Tibial artery (tissue), 4 donors: ENCODE results near the gene SLC16A9.
A peak's percentile ranks its signal among the peaks of the same experiment; 100 is the strongest.

Experiments
- DNase-seq, 2 donors: peaks; one replicate each; pipeline ENCODE4 v3.0.0-alpha.2; 2019
- H3K27ac ChIP-seq, 2 donors: fragments of 200-600 bp; sonication (generic) in 1 of 2; 1 replicate in 1 of 2; 2 replicates in 1 of 2; pipeline ENCODE4 v1.5.1; 2018 to 2019; ENCODE audit warnings: mild to moderate bottlenecking in 1 of 2
- H3K27me3 ChIP-seq, 2 donors: fragments of 200-600 bp; sonication (generic) in 1 of 2; one replicate each; pipeline versions ENCODE4 v1.5.1 to v1.6.0; 2016 to 2019
- H3K36me3 ChIP-seq, 3 donors: fragments of 200-600 bp; sonication (generic) in 2 of 3; one replicate each; pipeline ENCODE4 v1.5.1; 2016 to 2019; ENCODE audit warnings: mild to moderate bottlenecking in 2 of 3
- H3K4me1 ChIP-seq, 4 donors: fragments of 200-600 bp; sonication (generic) in 2 of 4; 1 replicate in 3 of 4; 2 replicates in 1 of 4; pipeline ENCODE4 v1.5.1; 2016 to 2019
- H3K4me3 ChIP-seq, 2 donors: fragments of 200-600 bp; sonication (generic) in 1 of 2; 1 replicate in 1 of 2; 2 replicates in 1 of 2; pipeline ENCODE4 v1.5.1; 2018 to 2019; ENCODE audit warnings: mild to moderate bottlenecking in 2 of 2
- H3K9me3 ChIP-seq, 3 donors: fragments of 200-600 bp; sonication (generic) in 1 of 3; one replicate each; pipeline ENCODE4 v1.5.1; 2016 to 2019
- intact Hi-C: fragments of 100-400 bp; cut with DNase I; formaldehyde crosslinking; loops from one replicate; pipeline ENCODE4 v1.15.0; 2023; ENCODE audit warnings: low total_unique reads
- TF ChIP-seq, protein P1 (sequence below), 2 experiments: fragments of 200-600 bp in 1 of 2; fragments of 450-650 bp in 1 of 2; IDR thresholded peaks; one replicate each; pipeline ENCODE4 v1.5.1; 2017 to 2019; ENCODE audit warnings: antibody characterized with exemption in 2 of 2, mild to moderate bottlenecking in 1 of 2, moderate library complexity in 1 of 2

Gene SLC16A9

DNA sequence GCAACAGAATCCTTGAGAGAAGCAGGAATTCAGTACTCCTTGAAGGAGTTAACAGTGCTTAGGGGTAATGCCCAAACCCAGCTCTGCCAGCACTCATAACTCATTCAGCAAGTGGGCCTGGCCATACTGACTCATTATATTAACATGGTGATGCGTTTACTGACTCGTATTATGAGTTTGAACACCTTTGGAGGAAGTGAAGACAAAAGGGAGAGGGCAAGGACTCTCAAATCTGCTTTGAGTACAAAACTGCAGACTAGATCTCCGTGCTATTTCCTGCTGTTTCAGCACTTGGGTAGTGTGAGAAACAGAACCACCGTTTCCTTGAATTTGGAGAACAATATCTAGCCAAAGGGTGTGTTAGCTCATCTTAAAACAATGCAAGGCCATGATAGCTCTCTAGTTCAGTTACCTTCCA is 30.8 kb downstream of the SLC16A9 start:
- H3K4me3 ChIP-seq: no peak overlapping the region
- H3K9me3 ChIP-seq: no peaks in the 10 kb centered on the region
- intact Hi-C loops: no loop called here
- H3K27ac ChIP-seq: no peak overlapping the region
- TF ChIP-seq, protein P1, sequence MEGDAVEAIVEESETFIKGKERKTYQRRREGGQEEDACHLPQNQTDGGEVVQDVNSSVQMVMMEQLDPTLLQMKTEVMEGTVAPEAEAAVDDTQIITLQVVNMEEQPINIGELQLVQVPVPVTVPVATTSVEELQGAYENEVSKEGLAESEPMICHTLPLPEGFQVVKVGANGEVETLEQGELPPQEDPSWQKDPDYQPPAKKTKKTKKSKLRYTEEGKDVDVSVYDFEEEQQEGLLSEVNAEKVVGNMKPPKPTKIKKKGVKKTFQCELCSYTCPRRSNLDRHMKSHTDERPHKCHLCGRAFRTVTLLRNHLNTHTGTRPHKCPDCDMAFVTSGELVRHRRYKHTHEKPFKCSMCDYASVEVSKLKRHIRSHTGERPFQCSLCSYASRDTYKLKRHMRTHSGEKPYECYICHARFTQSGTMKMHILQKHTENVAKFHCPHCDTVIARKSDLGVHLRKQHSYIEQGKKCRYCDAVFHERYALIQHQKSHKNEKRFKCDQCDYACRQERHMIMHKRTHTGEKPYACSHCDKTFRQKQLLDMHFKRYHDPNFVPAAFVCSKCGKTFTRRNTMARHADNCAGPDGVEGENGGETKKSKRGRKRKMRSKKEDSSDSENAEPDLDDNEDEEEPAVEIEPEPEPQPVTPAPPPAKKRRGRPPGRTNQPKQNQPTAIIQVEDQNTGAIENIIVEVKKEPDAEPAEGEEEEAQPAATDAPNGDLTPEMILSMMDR (IDR thresholded peaks at IDR 0.05): no peak
- H3K36me3 ChIP-seq: no peaks in the 10 kb centered on the region
- H3K4me1 ChIP-seq: peaks cover 0 to 9% (median 0%) of the 10 kb centered on the region in 4 donors
- no peaks in the 10 kb centered on the region for H3K27me3 ChIP-seq
- no peak for DNase-seq

GRCh38 chr10:59677253-59677831 is 32.3 kb downstream of the SLC16A9 start:
- intact Hi-C loops: no loop called here
- Histone ChIP-seq H3K27me3 (no peaks in the 10 kb centered on the region), H3K36me3 (no peaks in the 10 kb centered on the region), H3K9me3 (no peaks in the 10 kb centered on the region), H3K4me3 (no peak overlapping the region), H3K4me1 (peaks cover 0 to 14% (median 0%) of the 10 kb centered on the region in 4 donors), H3K27ac (no peak overlapping the region)
- TF ChIP-seq, protein P1 (IDR thresholded peaks at IDR 0.05): no peak
- no peak for DNase-seq

DNA sequence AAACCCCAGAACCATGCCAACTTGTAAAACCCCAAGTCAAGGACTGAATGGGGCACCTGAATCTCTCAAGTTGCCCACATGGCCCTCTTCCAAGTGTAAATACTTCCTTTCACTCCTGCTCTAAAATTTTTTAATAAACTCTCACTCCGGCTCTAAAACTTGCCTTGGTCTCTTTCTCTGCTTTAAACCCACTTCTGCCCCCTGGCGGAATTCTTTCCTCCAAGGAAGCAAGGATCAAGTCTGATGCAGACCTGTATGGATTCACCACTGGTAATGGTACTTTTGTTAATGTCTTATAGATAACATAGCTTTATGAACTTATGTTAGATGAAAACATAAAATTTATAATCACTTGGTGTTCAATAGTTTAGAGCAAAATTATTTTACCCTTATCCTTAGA is 33.8 kb downstream of the SLC16A9 start:
- TF ChIP-seq, protein P1 (IDR thresholded peaks at IDR 0.05): no peak
- no peak for DNase-seq
- intact Hi-C loops: no loop called here
- H3K27me3 ChIP-seq: no peaks in the 10 kb centered on the region
- H3K4me3 ChIP-seq: no peak overlapping the region
- no peaks in the 10 kb centered on the region for H3K9me3 ChIP-seq
- no peaks in the 10 kb centered on the region for H3K36me3 ChIP-seq
- H3K4me1 ChIP-seq: peaks cover 0 to 14% (median 0%) of the 10 kb centered on the region in 4 donors
- no peak overlapping the region for H3K27ac ChIP-seq

GRCh38 chr10:59674215-59674836 is 35.3 kb downstream of the SLC16A9 start:
- H3K9me3 ChIP-seq: no peaks in the 10 kb centered on the region
- DNase-seq: no peak
- H3K27me3 ChIP-seq: no peaks in the 10 kb centered on the region
- H3K27ac ChIP-seq: peak overlapping the region in 1 of 2 donors; percentile 21
- H3K4me3 ChIP-seq: no peak overlapping the region
- TF ChIP-seq, protein P1 (IDR thresholded peaks at IDR 0.05): no peak
- intact Hi-C loops: no loop called here
- H3K4me1 ChIP-seq: peaks cover 0 to 14% (median 0%) of the 10 kb centered on the region in 4 donors
- no peaks in the 10 kb centered on the region for H3K36me3 ChIP-seq

- no peaks in the 10 kb centered on the region for H3K9me3 ChIP-seq
- no peaks in the 10 kb centered on the region for H3K27me3 ChIP-seq
- H3K4me1 ChIP-seq: peaks cover 0 to 14% (median 0%) of the 10 kb centered on the region in 4 donors
- no peak for DNase-seq
- H3K4me3 ChIP-seq: no peak overlapping the region
- intact Hi-C loops: no loop called here
- TF ChIP-seq, protein P1 (IDR thresholded peaks at IDR 0.05): no peak
- no peak overlapping the region for H3K27ac ChIP-seq
- no peaks in the 10 kb centered on the region for H3K36me3 ChIP-seq
Observed at GRCh38 chr10:59672150-59672875, 37.3 kb downstream of the SLC16A9 start.
